Fibroblast of the aortic adventitia (primary cell): Measurements from ENCODE around the gene AKIRIN1. TPM values are rescaled to one million over a fixed set of nuclear protein-coding genes. Genes with fewer than 3 reads are reported as not detected.
"Not testable (repeated sequence)": the region's sequence is repeated elsewhere in the genome, so short reads cannot be mapped to it uniquely, and the experiment has no call there.

Experiments used
- DNase-seq: peaks from one replicate; pipeline ENCODE4 v3.0.0-alpha.2; 2010; ENCODE audit warnings: low read depth
- H3K4me3 ChIP-seq: 2 replicates; pipeline ENCODE4 v1.5.1; 2011; ENCODE audit warnings: low read depth, mild to moderate bottlenecking, control low read depth, low read length, moderate library complexity
- total RNA-seq: library from RNA; depleted of rRNA; stranded (reverse); fragments of >200 nt; gene quantifications from 2 replicates; pipeline ENCODE4 v1.2.3, GENCODE V29; 2012; ENCODE audit warnings: low replicate concordance
- TF ChIP-seq, protein P1 (sequence below): IDR thresholded peaks from 2 replicates; pipeline ENCODE4 v1.5.1; 2011; ENCODE audit warnings: mild to moderate bottlenecking, low read length, control low read depth, inconsistent platforms; ENCODE audit not compliant: insufficient read depth

AKIRIN1 gene
- total RNA-seq, 1 donor, result 33.6 TPM

GRCh38 chr1:38958967-38959366, 32.1 kb upstream of the AKIRIN1 start:
- peak; percentile 40 for DNase-seq
- TF ChIP-seq, protein P1, sequence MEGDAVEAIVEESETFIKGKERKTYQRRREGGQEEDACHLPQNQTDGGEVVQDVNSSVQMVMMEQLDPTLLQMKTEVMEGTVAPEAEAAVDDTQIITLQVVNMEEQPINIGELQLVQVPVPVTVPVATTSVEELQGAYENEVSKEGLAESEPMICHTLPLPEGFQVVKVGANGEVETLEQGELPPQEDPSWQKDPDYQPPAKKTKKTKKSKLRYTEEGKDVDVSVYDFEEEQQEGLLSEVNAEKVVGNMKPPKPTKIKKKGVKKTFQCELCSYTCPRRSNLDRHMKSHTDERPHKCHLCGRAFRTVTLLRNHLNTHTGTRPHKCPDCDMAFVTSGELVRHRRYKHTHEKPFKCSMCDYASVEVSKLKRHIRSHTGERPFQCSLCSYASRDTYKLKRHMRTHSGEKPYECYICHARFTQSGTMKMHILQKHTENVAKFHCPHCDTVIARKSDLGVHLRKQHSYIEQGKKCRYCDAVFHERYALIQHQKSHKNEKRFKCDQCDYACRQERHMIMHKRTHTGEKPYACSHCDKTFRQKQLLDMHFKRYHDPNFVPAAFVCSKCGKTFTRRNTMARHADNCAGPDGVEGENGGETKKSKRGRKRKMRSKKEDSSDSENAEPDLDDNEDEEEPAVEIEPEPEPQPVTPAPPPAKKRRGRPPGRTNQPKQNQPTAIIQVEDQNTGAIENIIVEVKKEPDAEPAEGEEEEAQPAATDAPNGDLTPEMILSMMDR, result no peak
- no peak overlapping the region for H3K4me3 ChIP-seq

GRCh38 chr1:38962113-38962512, 29.0 kb upstream of the AKIRIN1 start:
- DNase-seq, result peak; percentile 60

DNA sequence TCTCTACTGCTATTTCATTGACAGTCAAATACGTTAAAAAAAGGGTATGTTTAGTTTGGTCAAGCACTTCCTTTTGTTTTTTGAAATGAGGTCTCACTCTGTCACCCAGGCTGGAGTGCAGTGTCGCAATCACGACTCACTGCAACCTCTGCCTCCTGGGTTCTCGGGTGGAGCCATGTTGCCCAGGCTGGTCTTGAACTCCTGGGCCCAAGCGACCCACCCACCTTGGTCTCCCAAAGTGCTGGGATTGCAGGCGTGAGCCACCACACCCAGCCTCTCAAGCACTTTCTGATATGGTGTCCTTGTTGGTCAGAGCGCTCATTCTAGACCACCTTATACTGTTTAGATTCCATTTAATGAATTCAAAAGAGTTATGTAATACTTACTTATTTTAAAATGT, 28.5 kb upstream of the AKIRIN1 start:
- H3K4me3 ChIP-seq, result no peak overlapping the region
- TF ChIP-seq, protein P1, result no peak
- DNase-seq, result peak; percentile 40

More at GRCh38 chr1:38962113-38962512, 29.0 kb upstream of the AKIRIN1 start:
- TF ChIP-seq, protein P1, result no peak
- no peak overlapping the region for H3K4me3 ChIP-seq

DNA sequence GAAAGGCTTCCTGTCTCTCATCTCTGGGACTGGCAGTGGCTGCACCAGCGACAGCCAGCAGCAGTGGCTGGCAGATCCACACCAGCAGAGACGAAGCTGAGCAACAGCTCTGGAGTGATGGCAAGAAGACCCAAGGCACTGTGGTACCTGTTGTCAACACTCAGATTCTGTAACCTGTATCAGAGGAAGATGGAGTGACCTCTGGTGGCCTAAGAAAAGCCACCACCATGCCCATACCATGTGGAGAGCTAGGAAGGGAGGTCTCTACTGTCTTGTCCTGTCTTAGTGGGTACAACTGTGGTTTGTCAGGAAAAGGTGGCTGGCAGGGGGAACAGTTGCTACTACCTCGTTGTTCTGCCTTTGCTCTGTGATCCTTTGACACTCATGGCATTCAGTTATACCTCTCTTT, 26.9 kb upstream of the AKIRIN1 start:
- no peak overlapping the region for H3K4me3 ChIP-seq
- TF ChIP-seq, protein P1, result no peak
- DNase-seq, result no peak

DNA sequence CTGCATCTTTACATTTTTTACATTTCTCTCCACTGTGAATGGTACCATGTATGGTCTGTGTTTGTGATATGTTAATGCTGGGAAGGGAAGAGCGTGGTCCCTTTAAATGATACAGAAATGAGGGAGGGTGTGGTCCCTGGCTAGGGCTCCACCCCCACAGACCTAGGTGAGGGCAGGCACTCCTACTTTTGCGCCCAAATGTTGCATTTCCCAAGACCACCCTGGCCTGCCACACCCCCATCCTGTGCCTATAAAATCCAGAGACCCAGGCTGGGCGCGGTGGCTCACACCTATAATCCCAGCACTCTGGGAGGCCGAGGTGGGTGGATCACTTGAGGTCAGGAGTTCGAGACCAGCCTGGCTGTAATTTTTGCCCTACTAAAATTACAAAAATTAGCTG, 17.9 kb upstream of the AKIRIN1 start:
- not testable (repeated sequence) for DNase-seq, H3K4me3 ChIP-seq

GRCh38 chr1:38973659-38974437, 17.2 kb upstream of the AKIRIN1 start:
- no peak for DNase-seq
- no peak overlapping the region for H3K4me3 ChIP-seq
- TF ChIP-seq, protein P1, result no peak

DNA sequence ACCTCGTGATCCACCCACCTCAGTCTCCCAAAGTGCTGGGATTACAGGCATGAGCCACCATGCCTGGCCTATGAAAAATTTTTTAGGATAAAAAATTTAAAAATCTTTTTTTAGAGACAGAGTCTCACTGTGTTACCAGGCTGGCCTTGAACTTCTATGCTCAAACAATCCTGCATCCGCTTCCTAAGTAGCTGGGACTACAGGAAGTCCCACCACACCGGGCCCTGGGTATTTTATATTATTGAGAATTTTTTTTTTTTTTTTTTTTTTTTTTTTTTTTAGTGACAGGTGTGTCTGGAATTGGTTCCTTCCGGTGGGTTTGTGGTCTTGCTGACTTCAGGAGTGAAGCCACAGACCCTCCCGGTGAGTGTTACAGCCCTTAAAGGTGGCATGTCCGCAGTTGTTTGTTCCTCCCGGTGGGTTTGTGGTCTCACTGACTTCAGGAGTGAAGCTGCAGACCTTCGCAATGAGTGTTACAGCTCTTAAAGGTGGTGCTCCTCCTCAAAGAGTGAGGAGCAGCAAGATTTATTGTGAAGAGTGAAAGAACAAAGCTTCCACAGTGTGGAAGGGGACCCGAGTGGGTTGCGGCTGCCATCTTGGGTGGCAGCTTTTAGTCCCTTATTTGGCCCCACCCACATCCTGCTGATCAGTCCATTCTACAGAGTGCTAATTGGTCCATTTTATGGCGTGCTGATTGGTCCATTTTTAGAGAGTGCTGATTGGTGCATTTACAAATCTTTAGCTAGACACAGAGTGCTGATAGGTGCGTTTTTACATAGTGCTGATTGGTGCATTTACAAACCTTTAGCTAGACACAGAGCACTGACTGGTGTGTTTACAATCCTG, 13.5 kb upstream of the AKIRIN1 start:
- H3K4me3 ChIP-seq, DNase-seq: not testable (repeated sequence)

GRCh38 chr1:38978245-38978542, 12.9 kb upstream of the AKIRIN1 start:
- H3K4me3 ChIP-seq, DNase-seq: not testable (repeated sequence)

- DNase-seq, H3K4me3 ChIP-seq: not testable (repeated sequence)
Measured at GRCh38 chr1:38979380-38979779, 11.7 kb upstream of the AKIRIN1 start.
